HL-60 (cell line): ENCODE results near the gene TAGLN3.

Experiments
- DNase-seq, 2 experiments: peaks; one replicate each; pipeline ENCODE4 v3.0.0-alpha.2; 2010 to 2020; ENCODE audit warnings: low read depth in 1 of 2, low spot score in 1 of 2
- H3K27ac ChIP-seq: fragments of 250-450 bp; sonication (Bioruptor Pico); replicated peaks from 2 replicates; pipeline ENCODE4 v1.5.1; 2020; ENCODE audit warnings: mild to moderate bottlenecking, moderate library complexity
- H3K27me3 ChIP-seq: fragments of 250-450 bp; sonication (Bioruptor Pico); 2 replicates; pipeline ENCODE4 v1.5.1; 2021; ENCODE audit warnings: mild to moderate bottlenecking, moderate library complexity; ENCODE audit not compliant: insufficient read depth, poor library complexity, severe bottlenecking
- H3K4me3 ChIP-seq: replicated peaks from 2 replicates; pipeline ENCODE4 v1.5.1; 2011; ENCODE audit warnings: mild to moderate bottlenecking, control low read depth, low read length; ENCODE audit not compliant: insufficient read depth
- CTCF ChIP-seq: IDR thresholded peaks from one replicate; pipeline ENCODE4 v1.5.1; 2011; ENCODE audit warnings: low read length, control low read depth, inconsistent platforms; ENCODE audit not compliant: insufficient read depth
- GABPA ChIP-seq: IDR thresholded peaks from 2 replicates; pipeline ENCODE4 v1.6.1; 2012; ENCODE audit warnings: low read depth
- POLR2AphosphoS5 ChIP-seq: IDR thresholded peaks from 2 replicates; pipeline ENCODE4 v1.6.1; 2012; ENCODE audit warnings: low read depth
- REST ChIP-seq: IDR thresholded peaks from 2 replicates; pipeline ENCODE4 v1.6.1; 2012; ENCODE audit warnings: low read depth; ENCODE audit not compliant: insufficient replicate concordance
- SPI1 ChIP-seq: IDR thresholded peaks from 2 replicates; pipeline ENCODE4 v1.6.1; 2012; ENCODE audit warnings: low read depth, mild to moderate bottlenecking, borderline replicate concordance

The TAGLN3 gene

GRCh38 chr3:112027826-112028225 lies 29.1 kb downstream of the TAGLN3 start:
- Histone ChIP-seq H3K27ac (no peak overlapping the region), H3K27me3 (no peaks in the 10 kb centered on the region), H3K4me3 (no peak overlapping the region)
- no peak for DNase-seq
- no peak for TF ChIP-seq REST
- no peak for TF ChIP-seq POLR2AphosphoS5
- TF ChIP-seq GABPA = no peak
- no peak for TF ChIP-seq CTCF
- TF ChIP-seq SPI1 = no peak

GRCh38 chr3:112030901-112031300 lies 32.2 kb downstream of the TAGLN3 start:
- Histone ChIP-seq H3K4me3 (no peak overlapping the region), H3K27me3 (no peaks in the 10 kb centered on the region), H3K27ac (no peak overlapping the region)
- DNase-seq = no peak
- TF ChIP-seq POLR2AphosphoS5 (no peak), GABPA (no peak), SPI1 (no peak), REST (no peak)

- Histone ChIP-seq H3K27me3 (no peaks in the 10 kb centered on the region), H3K27ac (no peak overlapping the region), H3K4me3 (no peak overlapping the region)
- TF ChIP-seq SPI1 (no peak), CTCF (no peak), GABPA (no peak), REST (no peak), POLR2AphosphoS5 (no peak)
- no peak for DNase-seq
These were observed 33.5 kb downstream of the TAGLN3 start for GRCh38 chr3:112032098-112032731.
